Stomach (tissue), 9 donors: ENCODE data around the gene NETO1. TPM values are rescaled to one million over a fixed set of nuclear protein-coding genes. Genes with fewer than 3 reads are reported as not detected.
A peak's percentile ranks its signal among the peaks of the same experiment; 100 is the strongest.

ENCODE experiments used
- DNase-seq, 2 donors: peaks; one replicate each; pipeline versions ENCODE4 v3.0.0 to v3.0.0-alpha.2; 2013 to 2019
- H3K27ac ChIP-seq, 5 donors: fragments of 200-600 bp in 4 of 5; sonication (generic) in 4 of 5; one replicate each; pipeline ENCODE4 v1.5.1; 2013 to 2019; ENCODE audit warnings: mild to moderate bottlenecking in 1 of 5, moderate library complexity in 1 of 5
- H3K27me3 ChIP-seq, 3 donors: fragments of 200-600 bp; sonication (generic); one replicate each; pipeline ENCODE4 v1.5.1; 2017 to 2019; ENCODE audit warnings: mixed run types in 1 of 3
- H3K36me3 ChIP-seq, 4 donors: fragments of 200-600 bp; sonication (generic); 1 replicate in 3 of 4; 2 replicates in 1 of 4; pipeline ENCODE4 v1.5.1; 2016 to 2019
- H3K4me1 ChIP-seq, 4 donors: fragments of 200-600 bp; sonication (generic); one replicate each; pipeline ENCODE4 v1.5.1; 2016 to 2019
- H3K4me3 ChIP-seq, 4 donors: fragments of 200-600 bp; sonication (generic) in 3 of 4; one replicate each; pipeline ENCODE4 v1.5.1; 2016 to 2019; ENCODE audit warnings: mild to moderate bottlenecking in 1 of 4
- H3K9me3 ChIP-seq, 4 donors: fragments of 200-600 bp; sonication (generic); one replicate each; pipeline ENCODE4 v1.5.1; 2016 to 2019
- CTCF ChIP-seq, 7 experiments: fragments of 450-650 bp in 4 of 7; fragments of 200-600 bp in 3 of 7; sonication (generic) in 3 of 7; IDR thresholded peaks; one replicate each; pipeline ENCODE4 v1.5.1; 2016 to 2019; ENCODE audit warnings: antibody characterized with exemption in 7 of 7, control low read depth in 2 of 7, mild to moderate bottlenecking in 1 of 7
- EP300 ChIP-seq: sonication (generic); formaldehyde crosslinking; IDR thresholded peaks from one replicate; pipeline ENCODE4 v1.6.1; 2017; ENCODE audit warnings: antibody characterized with exemption
- POLR2A ChIP-seq, 4 donors: fragments of 450-650 bp; IDR thresholded peaks; one replicate each; pipeline ENCODE4 v1.6.1; 2016; ENCODE audit warnings: antibody characterized with exemption in 4 of 4, control low read depth in 2 of 4, mild to moderate bottlenecking in 1 of 4, moderate library complexity in 1 of 4
- POLR2AphosphoS5 ChIP-seq, 3 donors: sonication (generic); formaldehyde crosslinking; IDR thresholded peaks; one replicate each; pipeline ENCODE4 v1.6.1; 2016; ENCODE audit warnings: antibody characterized with exemption in 3 of 3
- WGBS, 5 donors: extraction: QIAGEN DNeasy Blood & Tissue Kit in 3 of 5; methylation state at CpG; one replicate each; pipeline versions ENCODE4 v1.1.5 to v1.1.7; 2013 to 2018; 5-methylcytosine and 5-hydroxymethylcytosine counted together
- intact Hi-C: fragments of 100-400 bp; cut with DNase I; formaldehyde crosslinking; loops from one replicate; pipeline ENCODE4 v1.15.1; 2023; ENCODE audit warnings: low total_unique reads
- polyA plus RNA-seq, 3 donors: library from polyadenylated mRNA; stranded (reverse); fragments of 200-250 nt; gene quantifications; one replicate each; pipeline ENCODE4 v1.2.3, GENCODE V29; 2013
- total RNA-seq, 5 donors: library from RNA; depleted of rRNA; stranded (reverse); fragments of >200 nt; gene quantifications; one replicate each; pipeline versions ENCODE4 v1.1.0 to v1.2.3, GENCODE V29; 2014 to 2016
- donor health status: healthy with polysubstance abuse.
- donor health status: Bipolar disorder and iron deficiency.
- donor health status: healthy.

NETO1 gene
- total and polyA plus RNA-seq, 8 donors: 0.06 to 8.8 (median 0.53) TPM; not detected in 2

GRCh38 chr18:72899338-72899737 is 31.6 kb upstream of the NETO1 start:
- Histone ChIP-seq H3K4me3 (no peak overlapping the region), H3K36me3 (no peaks in the 10 kb centered on the region), H3K9me3 (peaks cover 0 to 4% (median 0%) of the 10 kb centered on the region in 4 donors), H3K27me3 (no peaks in the 10 kb centered on the region), H3K4me1 (no peaks in the 10 kb centered on the region), H3K27ac (no peak overlapping the region)
- DNase-seq: peak in 1 of 2 donors; percentile 31
- WGBS, 5 donors: 50 to 55% (median 54%) methylated on average over 4 of the region's 4 CpGs
- TF ChIP-seq POLR2A (IDR thresholded peaks at IDR 0.05) (no peak), CTCF (IDR thresholded peaks at IDR 0.05) (no peak), POLR2AphosphoS5 (IDR thresholded peaks at IDR 0.05) (no peak), EP300 (no peak)
- intact Hi-C loops: no loop called here

GRCh38 chr18:72898870-72899269 is 31.1 kb upstream of the NETO1 start:
- no peak overlapping the region for H3K4me3 ChIP-seq
- H3K27me3 ChIP-seq: no peaks in the 10 kb centered on the region
- no peaks in the 10 kb centered on the region for H3K36me3 ChIP-seq
- peaks cover 0 to 4% (median 0%) of the 10 kb centered on the region in 4 donors for H3K9me3 ChIP-seq
- TF ChIP-seq POLR2A (IDR thresholded peaks at IDR 0.05): no peak
- TF ChIP-seq EP300: no peak
- TF ChIP-seq POLR2AphosphoS5 (IDR thresholded peaks at IDR 0.05): no peak
- WGBS, 5 donors: 42 to 60% (median 55%) methylated on average over 3 of the region's 3 CpGs
- H3K27ac ChIP-seq: no peak overlapping the region
- H3K4me1 ChIP-seq: no peaks in the 10 kb centered on the region
- intact Hi-C loops: no loop called here
- DNase-seq: no peak

- no peak for TF ChIP-seq POLR2AphosphoS5 (IDR thresholded peaks at IDR 0.05)
- TF ChIP-seq EP300: no peak
- TF ChIP-seq POLR2A (IDR thresholded peaks at IDR 0.05): no peak
- DNase-seq: no peak
- 52 to 64% (median 57%) methylated on average over 2 of the region's 2 CpGs for WGBS, 5 donors
- intact Hi-C loops: no loop called here
- no peak overlapping the region for H3K4me3 ChIP-seq
- H3K27me3 ChIP-seq: no peaks in the 10 kb centered on the region
- no peaks in the 10 kb centered on the region for H3K4me1 ChIP-seq
- H3K27ac ChIP-seq: no peak overlapping the region
- peaks cover 0 to 4% (median 0%) of the 10 kb centered on the region in 4 donors for H3K9me3 ChIP-seq
- H3K36me3 ChIP-seq: no peaks in the 10 kb centered on the region
Measured at GRCh38 chr18:72895548-72895947, 27.8 kb upstream of the NETO1 start.

- H3K27me3 ChIP-seq: no peaks in the 10 kb centered on the region
- intact Hi-C loops: no loop called here
- no peak overlapping the region for H3K27ac ChIP-seq
- TF ChIP-seq POLR2AphosphoS5 (IDR thresholded peaks at IDR 0.05): no peak
- 61 to 74% (median 64%) methylated on average over 3 of the region's 3 CpGs for WGBS, 5 donors
- H3K4me1 ChIP-seq: no peaks in the 10 kb centered on the region
- H3K4me3 ChIP-seq: no peak overlapping the region
- no peak for DNase-seq
- H3K36me3 ChIP-seq: no peaks in the 10 kb centered on the region
- no peaks in the 10 kb centered on the region for H3K9me3 ChIP-seq
Measured at GRCh38 chr18:72878561-72878960, 10.8 kb upstream of the NETO1 start.

GRCh38 chr18:72878143-72878542 is 10.4 kb upstream of the NETO1 start:
- intact Hi-C loops: no loop called here

More at GRCh38 chr18:72878143-72878542, 10.4 kb upstream of the NETO1 start:
- no peak for DNase-seq
- Histone ChIP-seq H3K9me3 (no peaks in the 10 kb centered on the region), H3K4me1 (no peaks in the 10 kb centered on the region), H3K27me3 (no peaks in the 10 kb centered on the region), H3K36me3 (no peaks in the 10 kb centered on the region), H3K4me3 (no peak overlapping the region), H3K27ac (no peak overlapping the region)
- TF ChIP-seq POLR2A (IDR thresholded peaks at IDR 0.05) (no peak), POLR2AphosphoS5 (IDR thresholded peaks at IDR 0.05) (no peak), CTCF (IDR thresholded peaks at IDR 0.05) (no peak), EP300 (no peak)
- 49 to 69% (median 58%) methylated on average over 2 of the region's 2 CpGs for WGBS, 5 donors
